Kidney glomerular epithelial cell (primary cell): ENCODE results near the gene SH3D21.

Experiments
- DNase-seq: peaks from one replicate; lab custom pipeline; 2025; lab: John Stamatoyannopoulos, UW

SH3D21 gene

DNA sequence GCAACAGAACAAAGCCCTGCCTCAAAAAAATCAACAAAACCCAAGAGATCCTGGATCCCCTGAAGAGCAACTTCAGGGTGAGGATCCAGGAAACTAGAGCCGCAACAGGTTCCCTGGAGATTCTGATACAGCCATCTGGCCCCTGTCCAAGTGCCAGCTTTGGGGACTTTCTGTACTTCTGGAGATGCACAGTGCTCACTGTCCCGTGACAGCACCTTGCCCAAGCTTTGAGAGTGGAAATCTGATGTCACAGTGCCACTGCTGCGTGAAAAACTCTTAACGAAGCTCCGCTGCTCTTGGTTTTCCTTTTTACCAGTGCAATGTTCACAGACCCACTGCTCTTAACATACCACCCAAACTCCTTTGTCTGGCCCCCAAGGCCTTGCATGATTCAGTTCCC, 53.2 kb downstream of the SH3D21 start:
- no peak for DNase-seq

DNA sequence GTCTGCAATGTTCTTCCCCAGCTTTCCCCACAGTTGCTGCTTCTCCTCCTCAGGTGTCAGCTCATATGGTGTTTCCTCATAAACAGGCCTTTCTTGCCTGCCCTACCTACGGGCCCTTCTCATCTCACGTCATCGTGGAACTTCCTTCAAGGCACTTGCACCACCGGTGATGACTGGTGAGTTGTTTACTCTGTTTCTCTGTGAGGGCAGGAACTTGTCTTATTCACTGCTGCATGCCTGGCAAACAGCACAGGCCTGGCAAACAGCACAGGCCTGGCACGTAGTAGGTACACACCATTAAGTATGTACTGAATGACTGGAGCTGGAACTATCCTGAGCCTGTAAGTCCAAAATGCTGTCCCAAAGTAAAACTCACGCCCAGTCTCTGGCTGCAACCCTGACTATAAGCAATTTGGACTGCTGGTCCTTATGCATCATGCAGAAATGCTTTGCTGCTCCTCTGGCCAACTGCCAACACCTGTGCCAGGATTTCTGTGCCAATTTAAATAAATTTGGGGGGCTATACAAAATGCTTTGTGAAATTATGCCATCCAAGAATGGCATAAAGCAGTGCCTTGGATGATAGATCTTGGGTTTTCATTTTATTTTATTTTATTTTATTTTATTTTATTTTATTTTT, 53.9 kb downstream of the SH3D21 start:
- DNase-seq, result no peak

DNA sequence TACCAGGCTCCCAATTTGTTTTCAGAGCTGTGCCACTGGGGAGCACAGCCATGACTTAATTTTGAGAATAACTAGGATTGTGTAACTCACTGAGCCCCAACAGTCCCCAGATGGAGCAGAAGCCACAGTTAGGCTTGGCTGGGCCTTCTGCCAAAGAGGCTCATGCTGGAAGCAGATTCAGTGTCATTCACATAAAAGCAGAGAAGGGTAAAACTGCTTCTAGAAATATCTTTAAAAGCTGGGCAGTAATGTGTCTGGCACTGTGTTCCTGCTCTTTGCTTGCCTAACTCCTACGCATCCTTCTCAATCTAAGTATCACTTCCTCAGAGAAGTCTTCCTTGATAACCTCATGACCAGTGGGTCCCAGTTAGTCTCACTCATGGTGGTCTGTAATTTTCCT, 59.2 kb downstream of the SH3D21 start:
- no peak for DNase-seq

DNA sequence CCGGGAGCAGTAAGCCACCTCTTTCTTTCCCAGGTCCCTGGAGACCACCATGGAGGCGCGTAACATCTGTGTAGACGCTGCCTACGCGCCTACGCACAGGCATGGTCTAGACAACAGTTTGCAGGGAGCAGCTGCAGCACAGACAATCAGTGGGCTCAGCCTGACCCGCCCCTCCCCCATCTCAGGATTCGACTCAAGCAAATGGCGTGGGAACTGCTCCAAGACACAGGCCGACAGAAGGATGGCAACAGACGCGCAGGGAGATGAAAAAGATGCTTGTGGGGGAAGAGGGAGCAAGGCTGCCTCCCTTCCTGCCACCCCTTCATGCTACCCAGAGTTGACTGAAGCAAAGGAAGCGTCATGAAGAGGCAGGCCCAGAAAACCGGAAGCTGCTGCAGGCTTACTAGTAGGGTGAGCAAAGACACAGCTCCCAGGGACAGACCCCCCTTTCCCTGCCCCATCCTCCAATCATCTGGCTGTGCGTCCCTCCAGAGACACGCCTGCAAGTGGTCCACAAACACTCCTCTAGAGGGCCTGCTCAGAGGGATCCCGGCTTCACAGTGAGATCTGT, 60.0 kb downstream of the SH3D21 start:
- DNase-seq, result no peak

DNA sequence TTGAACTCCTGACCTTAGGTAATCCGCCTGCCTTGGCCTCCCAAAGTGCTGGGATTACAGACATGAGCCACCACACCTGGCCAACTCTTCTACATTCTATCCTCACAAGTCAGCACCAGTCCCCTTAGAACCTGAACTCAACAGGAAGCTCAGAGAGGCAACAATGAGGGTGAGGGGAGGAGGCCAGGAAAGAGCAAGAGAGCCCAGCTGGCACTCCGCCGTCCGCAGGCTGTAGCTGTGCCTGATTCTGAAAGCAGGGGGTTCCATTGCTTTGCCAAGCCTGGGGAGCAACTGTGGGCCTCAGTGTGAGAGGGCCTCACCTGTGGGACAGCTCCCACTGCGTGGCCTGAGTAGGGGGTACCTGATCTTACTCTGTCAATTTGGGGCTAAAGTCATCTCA, 60.9 kb downstream of the SH3D21 start:
- no peak for DNase-seq

DNA sequence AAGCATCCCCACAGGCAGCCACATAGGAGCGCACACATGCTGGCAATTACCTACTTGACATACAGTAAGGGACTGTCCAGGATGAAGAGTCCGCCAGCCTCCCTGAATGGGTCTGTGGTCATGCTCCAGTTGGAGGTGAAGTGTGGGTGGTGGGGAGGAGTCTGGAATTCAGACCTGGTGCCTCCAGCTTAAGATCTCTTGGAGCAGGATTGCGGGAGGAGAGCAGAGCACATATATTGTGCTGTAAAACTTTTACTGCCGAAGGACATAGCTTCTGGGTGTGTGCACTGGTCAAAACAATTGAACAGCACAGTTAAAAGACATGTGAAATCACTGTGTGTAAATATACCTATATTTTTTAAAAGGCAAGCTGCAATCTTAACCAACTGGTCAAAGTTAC, 61.6 kb downstream of the SH3D21 start:
- no peak for DNase-seq

DNA sequence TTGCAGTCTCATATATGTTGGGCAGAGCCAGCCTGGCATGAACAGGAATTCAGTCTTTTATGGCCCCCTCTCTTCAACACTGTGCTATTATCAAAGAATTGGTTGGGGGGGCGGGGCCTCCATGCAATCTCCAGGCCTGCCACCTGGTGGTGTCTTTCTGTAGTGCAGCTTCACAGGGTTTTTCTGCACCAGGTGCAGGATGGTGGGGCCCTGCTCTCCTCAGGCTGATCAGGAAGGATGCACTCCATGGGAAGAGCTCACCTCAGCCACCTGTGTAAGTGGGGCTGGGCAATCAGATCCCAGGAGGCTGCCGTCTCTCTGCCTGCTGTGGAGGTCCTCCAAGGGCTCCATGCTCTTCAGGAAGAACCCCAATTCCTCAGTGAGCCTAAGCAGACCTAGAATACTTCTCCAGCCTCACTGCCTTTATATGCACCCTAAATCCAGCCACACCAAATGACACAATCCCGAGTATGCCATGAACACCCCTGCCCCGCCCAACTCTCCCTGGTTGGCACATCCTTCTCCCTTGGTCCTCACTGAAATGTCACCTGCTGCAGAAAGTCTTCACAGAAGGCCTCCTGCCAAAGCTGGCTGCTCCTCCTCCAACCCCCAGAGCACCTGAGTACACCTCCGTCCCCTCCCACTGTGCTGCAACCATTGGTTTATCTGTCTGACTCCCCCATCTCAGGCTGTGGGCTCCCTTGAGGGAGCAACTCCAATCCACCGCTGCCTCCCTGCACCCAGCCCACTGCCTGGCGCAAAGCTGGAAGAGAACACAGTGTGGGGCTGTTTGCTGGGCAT, 63.1 kb downstream of the SH3D21 start:
- peak; percentile 71 for DNase-seq
